ENCODE results near the gene RPGRIP1.
"Not testable (repeated sequence)": the region's sequence is repeated elsewhere in the genome, so short reads cannot be mapped to it uniquely, and the experiment has no call there.

RPGRIP1 gene

DNA sequence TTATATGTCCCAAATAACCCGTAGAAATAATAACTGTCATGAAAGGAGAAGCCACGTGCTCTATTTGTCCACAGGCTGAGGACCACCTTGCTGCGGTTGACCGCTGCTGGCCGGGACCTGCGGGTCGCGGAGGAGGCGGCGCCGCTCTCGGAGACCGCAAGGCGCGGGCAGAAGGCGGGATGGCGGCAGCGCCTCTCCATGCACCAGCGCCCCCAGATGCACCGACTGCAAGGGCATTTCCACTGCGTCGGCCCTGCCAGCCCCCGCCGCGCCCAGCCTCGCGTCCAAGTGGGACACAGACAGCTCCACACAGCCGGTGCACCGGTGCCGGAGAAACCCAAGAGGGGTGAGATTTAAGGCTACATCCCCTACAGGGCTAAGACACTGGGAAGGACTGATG lies 21.0 kb downstream of the RPGRIP1 start:
- peaks cover 24% of the 10 kb centered on the region for H3K27me3 Mint-ChIP-seq
- no peaks in the 10 kb centered on the region for H3K36me3 Mint-ChIP-seq (ENCODE audit: low read depth)
- H3K4me3 Mint-ChIP-seq: peak overlapping the region; percentile 71
- no peaks in the 10 kb centered on the region for H3K9me3 Mint-ChIP-seq
- intact Hi-C loops (cut with micrococcal nuclease): no loop called here
- H3K27ac Mint-ChIP-seq: no peak overlapping the region
- H3K4me1 Mint-ChIP-seq (ENCODE audit: low read depth): peaks cover 9% of the 10 kb centered on the region

DNA sequence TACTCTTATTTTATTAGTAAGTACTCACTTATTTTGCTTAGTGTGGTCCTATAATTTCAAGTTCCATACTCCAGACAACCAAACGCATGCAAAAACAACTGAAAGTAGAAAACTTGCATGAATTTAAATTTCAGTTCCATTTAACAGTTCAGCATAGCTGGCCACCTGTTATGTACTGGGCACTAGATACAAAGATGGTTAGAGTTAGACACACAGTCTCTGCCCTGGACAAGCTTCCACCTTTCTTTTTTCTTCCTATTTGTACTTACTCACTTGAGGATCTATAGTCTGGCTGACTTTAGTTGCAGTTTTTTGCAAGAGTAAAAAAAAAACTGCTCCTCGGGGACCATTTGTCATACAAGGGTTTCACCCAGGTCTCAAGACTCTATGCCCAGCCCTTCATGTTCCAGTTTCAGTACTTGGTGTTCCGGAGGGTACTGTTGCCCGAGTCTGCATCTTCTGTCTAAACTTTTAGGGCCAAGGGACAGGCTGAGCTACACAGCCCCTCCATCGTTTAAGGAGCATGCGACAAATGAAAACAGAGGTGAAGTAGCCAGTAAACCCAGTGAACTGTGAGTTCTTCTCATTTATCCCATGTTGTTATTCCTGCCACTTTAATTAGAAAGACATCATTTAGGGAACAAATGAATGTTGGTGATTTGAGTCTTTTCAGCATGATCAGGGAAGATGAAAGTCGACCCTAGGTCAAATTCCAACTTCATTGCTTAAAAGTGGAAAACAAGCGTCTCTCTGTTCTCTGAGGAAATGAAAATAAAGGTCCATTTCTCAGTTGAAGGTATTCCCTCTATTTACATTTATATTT lies 22.3 kb downstream of the RPGRIP1 start:
- H3K27me3 Mint-ChIP-seq: peaks cover 24% of the 10 kb centered on the region
- no peak overlapping the region for H3K27ac Mint-ChIP-seq
- intact Hi-C loops (cut with micrococcal nuclease): no loop called here
- no peaks in the 10 kb centered on the region for H3K9me3 Mint-ChIP-seq
- H3K4me3 Mint-ChIP-seq: no peak overlapping the region
- peaks cover 9% of the 10 kb centered on the region for H3K4me1 Mint-ChIP-seq (ENCODE audit: low read depth)
- no peaks in the 10 kb centered on the region for H3K36me3 Mint-ChIP-seq (ENCODE audit: low read depth)

- H3K27ac Mint-ChIP-seq; H3K36me3 Mint-ChIP-seq (ENCODE audit: low read depth); H3K9me3 Mint-ChIP-seq; intact Hi-C loops (cut with micrococcal nuclease); H3K4me3 Mint-ChIP-seq; H3K4me1 Mint-ChIP-seq (ENCODE audit: low read depth): not testable (repeated sequence)
- peaks cover 24% of the 10 kb centered on the region for H3K27me3 Mint-ChIP-seq
These were observed 22.9 kb downstream of the RPGRIP1 start for GRCh38 chr14:21302836-21303140.

- Mint-ChIP-seq H3K27ac (no peak overlapping the region), H3K36me3 (ENCODE audit: low read depth) (no peaks in the 10 kb centered on the region), H3K27me3 (peaks cover 3% of the 10 kb centered on the region), H3K4me3 (no peak overlapping the region), H3K9me3 (no peaks in the 10 kb centered on the region), H3K4me1 (ENCODE audit: low read depth) (peaks cover 18% of the 10 kb centered on the region)
- intact Hi-C loops (cut with micrococcal nuclease): loop anchor here (5.0 kb wide), 1 partner anchor 45 kb away; no protein-coding TSS in a partner anchor
These were observed 27.8 kb downstream of the RPGRIP1 start for GRCh38 chr14:21307637-21308036.

GRCh38 chr14:21308132-21308478 lies 28.2 kb downstream of the RPGRIP1 start:
- Mint-ChIP-seq H3K27me3 (peaks cover 3% of the 10 kb centered on the region), H3K9me3 (no peaks in the 10 kb centered on the region), H3K27ac (peak overlapping the region; percentile 77), H3K4me1 (ENCODE audit: low read depth) (peaks cover 23% of the 10 kb centered on the region), H3K4me3 (peak overlapping the region; percentile 75), H3K36me3 (ENCODE audit: low read depth) (no peaks in the 10 kb centered on the region)
- intact Hi-C loops (cut with micrococcal nuclease): loop anchor here (5.0 kb wide), 1 partner anchor 44 kb away; no protein-coding TSS in a partner anchor

GRCh38 chr14:21308479-21309237 lies 28.8 kb downstream of the RPGRIP1 start:
- H3K4me1 Mint-ChIP-seq (ENCODE audit: low read depth): peaks cover 28% of the 10 kb centered on the region
- no peaks in the 10 kb centered on the region for H3K36me3 Mint-ChIP-seq (ENCODE audit: low read depth)
- peaks cover 3% of the 10 kb centered on the region for H3K27me3 Mint-ChIP-seq
- peak overlapping the region; percentile 77 for H3K27ac Mint-ChIP-seq
- intact Hi-C loops (cut with micrococcal nuclease): loop anchor here (5.0 kb wide), 1 partner anchor 44 kb away; no protein-coding TSS in a partner anchor
- peak overlapping the region; percentile 75 for H3K4me3 Mint-ChIP-seq
- no peaks in the 10 kb centered on the region for H3K9me3 Mint-ChIP-seq

DNA sequence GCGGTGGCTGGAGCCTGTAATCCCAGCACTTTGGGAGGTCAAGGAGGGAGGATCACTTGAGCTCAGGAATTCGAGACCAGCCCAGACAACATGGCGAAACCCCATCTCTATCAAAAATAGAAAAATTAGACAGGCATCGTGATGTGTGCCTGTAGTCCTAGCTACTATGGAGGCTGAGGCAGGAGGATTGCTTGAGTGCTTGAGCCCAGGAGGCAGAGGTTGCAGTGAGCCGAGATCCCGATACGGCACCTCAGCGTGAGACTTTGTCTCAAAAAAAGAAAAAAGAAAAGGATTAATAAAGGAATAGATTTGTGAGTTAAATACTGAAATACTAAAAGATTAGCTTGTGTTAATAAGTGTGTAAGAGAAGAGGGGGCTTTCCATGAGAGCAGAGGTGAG lies 29.4 kb downstream of the RPGRIP1 start:
- intact Hi-C loops (cut with micrococcal nuclease): loop anchor here (5.0 kb wide), 1 partner anchor 43 kb away; no protein-coding TSS in a partner anchor
- peak overlapping the region; percentile 75 for H3K4me3 Mint-ChIP-seq
- H3K36me3 Mint-ChIP-seq (ENCODE audit: low read depth): no peaks in the 10 kb centered on the region
- peak overlapping the region; percentile 77 for H3K27ac Mint-ChIP-seq
- no peaks in the 10 kb centered on the region for H3K27me3 Mint-ChIP-seq
- no peaks in the 10 kb centered on the region for H3K9me3 Mint-ChIP-seq
- peaks cover 29% of the 10 kb centered on the region for H3K4me1 Mint-ChIP-seq (ENCODE audit: low read depth)

DNA sequence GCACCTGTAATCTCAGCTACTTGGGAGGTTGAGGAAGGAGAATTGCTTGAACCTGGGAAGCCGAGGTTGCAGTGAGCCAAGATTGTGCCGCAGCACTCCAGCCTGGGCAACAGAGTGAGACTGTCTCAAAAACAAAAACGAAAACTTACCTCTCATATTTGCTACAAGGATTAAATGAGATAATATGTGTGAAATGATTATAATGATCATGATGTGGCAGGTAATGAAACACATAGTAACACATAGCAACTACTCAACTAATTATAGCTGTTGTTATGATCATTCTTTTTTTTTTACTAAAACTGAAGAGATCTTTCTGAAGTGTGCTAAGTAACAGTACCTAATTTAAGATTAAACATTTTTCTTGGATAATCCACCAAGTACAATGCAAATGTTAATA lies 30.1 kb downstream of the RPGRIP1 start:
- H3K4me3 Mint-ChIP-seq: no peak overlapping the region
- peaks cover 29% of the 10 kb centered on the region for H3K4me1 Mint-ChIP-seq (ENCODE audit: low read depth)
- H3K27ac Mint-ChIP-seq: no peak overlapping the region
- intact Hi-C loops (cut with micrococcal nuclease): loop anchor here (5.0 kb wide), 1 partner anchor 42 kb away; no protein-coding TSS in a partner anchor
- no peaks in the 10 kb centered on the region for H3K9me3 Mint-ChIP-seq
- H3K36me3 Mint-ChIP-seq (ENCODE audit: low read depth): no peaks in the 10 kb centered on the region
- no peaks in the 10 kb centered on the region for H3K27me3 Mint-ChIP-seq

- H3K36me3 Mint-ChIP-seq (ENCODE audit: low read depth): no peaks in the 10 kb centered on the region
These were observed 31.7 kb downstream of the RPGRIP1 start for GRCh38 chr14:21311614-21312013.

GRCh38 chr14:21313512-21313911 lies 33.6 kb downstream of the RPGRIP1 start:
- Mint-ChIP-seq H3K36me3 (ENCODE audit: low read depth) (no peaks in the 10 kb centered on the region), H3K27ac (no peak overlapping the region), H3K27me3 (no peaks in the 10 kb centered on the region), H3K4me1 (ENCODE audit: low read depth) (peaks cover 38% of the 10 kb centered on the region), H3K4me3 (no peak overlapping the region), H3K9me3 (no peaks in the 10 kb centered on the region)
- intact Hi-C loops (cut with micrococcal nuclease): no loop called here

More at GRCh38 chr14:21311614-21312013, 31.7 kb downstream of the RPGRIP1 start:
- no peak overlapping the region for H3K4me3 Mint-ChIP-seq
- intact Hi-C loops (cut with micrococcal nuclease): no loop called here
- H3K4me1 Mint-ChIP-seq (ENCODE audit: low read depth): peaks cover 29% of the 10 kb centered on the region
- H3K9me3 Mint-ChIP-seq: no peaks in the 10 kb centered on the region
- no peak overlapping the region for H3K27ac Mint-ChIP-seq
- H3K27me3 Mint-ChIP-seq: no peaks in the 10 kb centered on the region

- peaks cover under 1% of the 10 kb centered on the region for H3K27me3 Mint-ChIP-seq
- H3K9me3 Mint-ChIP-seq: no peaks in the 10 kb centered on the region
- H3K27ac Mint-ChIP-seq: peak overlapping the region; percentile 65
- no peaks in the 10 kb centered on the region for H3K36me3 Mint-ChIP-seq (ENCODE audit: low read depth)
- intact Hi-C loops (cut with micrococcal nuclease): loop anchor here (5.0 kb wide), 1 partner anchor 60 kb away; no protein-coding TSS in a partner anchor
- no peak overlapping the region for H3K4me3 Mint-ChIP-seq
- peaks cover 60% of the 10 kb centered on the region for H3K4me1 Mint-ChIP-seq (ENCODE audit: low read depth)
These were observed 37.5 kb downstream of the RPGRIP1 start for GRCh38 chr14:21317398-21317797.

- intact Hi-C loops (cut with micrococcal nuclease): no loop called here
- H3K27me3 Mint-ChIP-seq: peaks cover 3% of the 10 kb centered on the region
- H3K36me3 Mint-ChIP-seq (ENCODE audit: low read depth): peaks cover 4% of the 10 kb centered on the region
- peaks cover 54% of the 10 kb centered on the region for H3K4me1 Mint-ChIP-seq (ENCODE audit: low read depth)
- H3K9me3 Mint-ChIP-seq: no peaks in the 10 kb centered on the region
- H3K27ac Mint-ChIP-seq: peak overlapping the region; percentile 84
- peak overlapping the region; percentile 0 for H3K4me3 Mint-ChIP-seq
These were observed 41.0 kb downstream of the RPGRIP1 start for GRCh38 chr14:21320913-21321312.

DNA sequence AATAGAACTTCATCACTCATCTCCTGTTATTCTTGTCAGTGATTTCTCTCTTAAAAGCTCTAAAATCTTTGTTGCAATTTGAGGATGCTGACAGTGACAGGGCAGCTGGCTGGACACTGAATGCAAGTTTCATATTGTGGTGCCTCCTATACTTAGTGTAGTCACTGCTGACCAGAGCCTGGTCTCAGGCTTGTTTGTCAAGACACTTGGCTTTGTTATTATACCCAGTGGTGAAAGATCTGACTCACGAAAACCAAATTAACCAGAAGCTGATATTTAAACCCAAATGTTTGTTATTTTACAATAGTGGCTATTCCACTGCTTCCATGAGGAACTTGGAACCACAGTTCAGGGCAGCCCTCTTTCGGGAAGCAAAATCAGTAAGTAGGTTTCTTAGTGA lies 42.8 kb downstream of the RPGRIP1 start:
- Mint-ChIP-seq H3K9me3 (no peaks in the 10 kb centered on the region), H3K27ac (peak overlapping the region; percentile 69), H3K4me1 (ENCODE audit: low read depth) (peaks cover 44% of the 10 kb centered on the region), H3K36me3 (ENCODE audit: low read depth) (peaks cover 6% of the 10 kb centered on the region), H3K4me3 (no peak overlapping the region), H3K27me3 (peaks cover 3% of the 10 kb centered on the region)
- intact Hi-C loops (cut with micrococcal nuclease): no loop called here

GRCh38 chr14:21326972-21327371 lies 47.1 kb downstream of the RPGRIP1 start:
- H3K9me3 Mint-ChIP-seq: no peaks in the 10 kb centered on the region

More at GRCh38 chr14:21326972-21327371, 47.1 kb downstream of the RPGRIP1 start:
- Mint-ChIP-seq H3K27me3 (peaks cover 3% of the 10 kb centered on the region), H3K36me3 (ENCODE audit: low read depth) (peaks cover 6% of the 10 kb centered on the region), H3K4me1 (ENCODE audit: low read depth) (peaks cover 11% of the 10 kb centered on the region), H3K27ac (no peak overlapping the region), H3K4me3 (no peak overlapping the region)
- intact Hi-C loops (cut with micrococcal nuclease): no loop called here
